Neural progenitor cell (in vitro differentiated cells): ENCODE measurements around the gene ATL2. TPM values are rescaled to one million over a fixed set of nuclear protein-coding genes. Genes with fewer than 3 reads are reported as not detected.
A peak's percentile ranks its signal among the peaks of the same experiment; 100 is the strongest.

Experiments
- DNase-seq: peaks from one replicate; pipeline ENCODE4 v3.0.0-alpha.2; 2016; ENCODE audit warnings: low spot score
- H2AFZ ChIP-seq: fragments of 200-600 bp; sonication (generic); replicated peaks from 2 replicates; pipeline ENCODE4 v1.6.1; 2016; ENCODE audit warnings: antibody characterized with exemption
- H3F3A ChIP-seq: fragments of 200-600 bp; sonication (generic); 2 replicates; pipeline ENCODE4 v1.6.1; 2016; ENCODE audit warnings: antibody characterized with exemption, low read depth
- H3K27ac ChIP-seq: fragments of 200-600 bp; sonication (generic); 2 replicates; pipeline ENCODE4 v1.5.1; 2016; ENCODE audit warnings: mild to moderate bottlenecking
- H3K27me3 ChIP-seq: fragments of 200-600 bp; sonication (generic); 2 replicates; pipeline ENCODE4 v1.6.1; 2016; ENCODE audit warnings: mild to moderate bottlenecking, moderate library complexity
- H3K36me3 ChIP-seq: fragments of 200-600 bp; sonication (generic); 2 replicates; pipeline ENCODE4 v1.5.1; 2016
- H3K4me1 ChIP-seq: fragments of 200-600 bp; sonication (generic); 2 replicates; pipeline ENCODE4 v1.6.1; 2016; ENCODE audit warnings: mixed run types
- H3K4me2 ChIP-seq: fragments of 200-600 bp; sonication (generic); 2 replicates; pipeline ENCODE4 v1.6.1; 2016
- H3K4me3 ChIP-seq: fragments of 200-600 bp; sonication (generic); 2 replicates; pipeline ENCODE4 v1.5.1; 2016
- H3K79me2 ChIP-seq: fragments of 200-600 bp; sonication (generic); 2 replicates; pipeline ENCODE4 v1.6.1; 2016; ENCODE audit warnings: low read depth
- H3K9ac ChIP-seq: fragments of 200-600 bp; sonication (generic); 2 replicates; pipeline ENCODE4 v1.6.1; 2016
- H3K9me3 ChIP-seq: fragments of 200-600 bp; sonication (generic); 2 replicates; pipeline ENCODE4 v1.5.1; 2016; ENCODE audit warnings: low read depth
- H4K20me1 ChIP-seq: fragments of 200-600 bp; sonication (generic); 2 replicates; pipeline ENCODE4 v1.6.1; 2016; ENCODE audit warnings: low read depth
- H3K27ac Mint-ChIP-seq: 3 replicates; pipeline ENCODE4 v1.8.0; 2021; ENCODE audit warnings: mixed read lengths
- H3K27me3 Mint-ChIP-seq: 2 replicates; pipeline ENCODE4 v1.8.0; 2022; ENCODE audit warnings: low read depth, mild to moderate bottlenecking, inconsistent platforms, moderate library complexity, mixed read lengths; ENCODE audit not compliant: insufficient read depth
- H3K36me3 Mint-ChIP-seq: 3 replicates; pipeline ENCODE4 v1.8.0; 2021; ENCODE audit warnings: mixed read lengths
- H3K4me1 Mint-ChIP-seq: 3 replicates; pipeline ENCODE4 v1.8.0; 2021; ENCODE audit warnings: mixed read lengths
- H3K4me3 Mint-ChIP-seq: 3 replicates; pipeline ENCODE4 v1.8.0; 2021; ENCODE audit warnings: mild to moderate bottlenecking, moderate library complexity, mixed read lengths
- H3K9me3 Mint-ChIP-seq: 3 replicates; pipeline ENCODE4 v1.8.0; 2020; ENCODE audit warnings: mixed read lengths
- CTCF ChIP-seq: fragments of 200-600 bp; sonication (generic); IDR thresholded peaks from 2 replicates; pipeline ENCODE4 v1.5.1; 2017; ENCODE audit warnings: antibody characterized with exemption, mild to moderate bottlenecking
- EZH2 ChIP-seq: fragments of 200-600 bp; sonication (generic); IDR thresholded peaks from 2 replicates; pipeline ENCODE4 v1.6.1; 2017; ENCODE audit warnings: antibody characterized with exemption, mild to moderate bottlenecking, moderate library complexity
- EZH2phosphoT487 ChIP-seq: fragments of 200-600 bp; sonication (generic); IDR thresholded peaks from 2 replicates; pipeline ENCODE4 v1.6.1; 2017; ENCODE audit warnings: antibody characterized with exemption
- total RNA-seq: library from RNA; depleted of rRNA; stranded (reverse); fragments of >200 nt; gene quantifications from 2 replicates; pipeline ENCODE4 v1.2.3, GENCODE V29; 2015; ENCODE audit warnings: low replicate concordance

The ATL2 gene
- total RNA-seq, 1 donor from 2014 or later = 203 TPM

- Mint-ChIP-seq H3K36me3 (no peaks in the 10 kb centered on the region), H3K27me3 (peaks cover 4% of the 10 kb centered on the region), H3K27ac (no peak overlapping the region), H3K4me1 (peaks cover 10% of the 10 kb centered on the region), H3K4me3 (no peak overlapping the region), H3K9me3 (no peaks in the 10 kb centered on the region)
- Histone ChIP-seq H3K9ac (no peak overlapping the region), H3K4me1 (peaks cover under 1% of the 10 kb centered on the region), H3K27ac (no peak overlapping the region), H3K9me3 (no peaks in the 10 kb centered on the region), H3K4me3 (no peak overlapping the region), H4K20me1 (no peaks in the 10 kb centered on the region), H2AFZ (no peak overlapping the region), H3F3A (no peaks in the 10 kb centered on the region), H3K36me3 (no peaks in the 10 kb centered on the region), H3K79me2 (no peaks in the 10 kb centered on the region), H3K4me2 (no peak overlapping the region), H3K27me3 (no peaks in the 10 kb centered on the region)
- TF ChIP-seq CTCF = no peak
- TF ChIP-seq EZH2phosphoT487 = no peak
- no peak for TF ChIP-seq EZH2
- no peak for DNase-seq
Measured at GRCh38 chr2:38256610-38257009, 120.5 kb downstream of the ATL2 start.

- H3K27me3 ChIP-seq = no peaks in the 10 kb centered on the region
- Mint-ChIP-seq H3K27me3 (peaks cover 7% of the 10 kb centered on the region), H3K27ac (no peak overlapping the region), H3K9me3 (peaks cover under 1% of the 10 kb centered on the region), H3K4me1 (peaks cover 2% of the 10 kb centered on the region), H3K36me3 (no peaks in the 10 kb centered on the region), H3K4me3 (no peak overlapping the region)
- H3K9ac ChIP-seq = no peak overlapping the region
- H3K27ac ChIP-seq = no peak overlapping the region
- H3K9me3 ChIP-seq = no peaks in the 10 kb centered on the region
- no peaks in the 10 kb centered on the region for H4K20me1 ChIP-seq
- no peaks in the 10 kb centered on the region for H3K79me2 ChIP-seq
- no peaks in the 10 kb centered on the region for H3K36me3 ChIP-seq
- H3K4me3 ChIP-seq = no peak overlapping the region
- H3F3A ChIP-seq = no peaks in the 10 kb centered on the region
- no peaks in the 10 kb centered on the region for H3K4me1 ChIP-seq
- TF ChIP-seq EZH2 = no peak
- no peak for TF ChIP-seq CTCF
- TF ChIP-seq EZH2phosphoT487 = no peak
- H3K4me2 ChIP-seq = no peak overlapping the region
- no peak for DNase-seq
- H2AFZ ChIP-seq = no peak overlapping the region
Measured at GRCh38 chr2:38255211-38255610, 121.9 kb downstream of the ATL2 start.

GRCh38 chr2:38254796-38255195, 122.3 kb downstream of the ATL2 start:
- Histone ChIP-seq H3K79me2 (no peaks in the 10 kb centered on the region), H3K9ac (no peak overlapping the region), H3K4me3 (no peak overlapping the region), H3K9me3 (no peaks in the 10 kb centered on the region), H3K27ac (no peak overlapping the region), H3K27me3 (no peaks in the 10 kb centered on the region), H3K4me2 (no peak overlapping the region), H4K20me1 (no peaks in the 10 kb centered on the region), H2AFZ (peak overlapping the region; percentile 53), H3K4me1 (no peaks in the 10 kb centered on the region), H3F3A (no peaks in the 10 kb centered on the region), H3K36me3 (no peaks in the 10 kb centered on the region)
- Mint-ChIP-seq H3K4me1 (no peaks in the 10 kb centered on the region), H3K9me3 (peaks cover 3% of the 10 kb centered on the region), H3K36me3 (no peaks in the 10 kb centered on the region), H3K27me3 (peaks cover 7% of the 10 kb centered on the region), H3K27ac (no peak overlapping the region), H3K4me3 (no peak overlapping the region)
- TF ChIP-seq CTCF = no peak
- no peak for TF ChIP-seq EZH2
- TF ChIP-seq EZH2phosphoT487 = no peak
- no peak for DNase-seq
